Muscle of arm (tissue), 12 donors: ENCODE data around the gene KCNMA1. TPM values are rescaled to one million over a fixed set of nuclear protein-coding genes. Genes with fewer than 3 reads are reported as not detected.

Experiments used
- DNase-seq: peaks from one replicate; pipeline ENCODE4 v3.0.0-alpha.2; 2013
- polyA plus RNA-seq, 12 donors: library from polyadenylated mRNA; unstranded; fragments of 120-200 nt; gene quantifications; one replicate each; pipeline ENCODE4 v1.2.1, GENCODE V29; 2013; ENCODE audit not compliant: insufficient read length in 12 of 12

The KCNMA1 gene
- polyA plus RNA-seq, 12 donors: 12.3 to 20.1 (median 16.4) TPM; not detected in 1

- DNase-seq: no peak
Observed at GRCh38 chr10:77308084-77308732, 329.4 kb downstream of the KCNMA1 start.

- no peak for DNase-seq
Observed at GRCh38 chr10:77306666-77307065, 330.9 kb downstream of the KCNMA1 start.

GRCh38 chr10:77305650-77306632, 331.7 kb downstream of the KCNMA1 start:
- no peak for DNase-seq

- no peak for DNase-seq
Observed at GRCh38 chr10:77304192-77304591, 333.4 kb downstream of the KCNMA1 start.

- DNase-seq: no peak
Observed at GRCh38 chr10:77301305-77301730, 336.3 kb downstream of the KCNMA1 start.

GRCh38 chr10:77300682-77301302, 336.8 kb downstream of the KCNMA1 start:
- no peak for DNase-seq

- peak; percentile 73 for DNase-seq
Observed at GRCh38 chr10:77299320-77299719, 338.3 kb downstream of the KCNMA1 start.

GRCh38 chr10:77297393-77297739, 340.2 kb downstream of the KCNMA1 start:
- DNase-seq: no peak

- DNase-seq: no peak
Observed at GRCh38 chr10:77296534-77297392, 340.8 kb downstream of the KCNMA1 start.

GRCh38 chr10:77293773-77294172, 343.8 kb downstream of the KCNMA1 start:
- DNase-seq: no peak

GRCh38 chr10:77293347-77293746, 344.3 kb downstream of the KCNMA1 start:
- no peak for DNase-seq

- no peak for DNase-seq
Observed at GRCh38 chr10:77291596-77292505, 345.8 kb downstream of the KCNMA1 start.

GRCh38 chr10:77290528-77291155, 347.0 kb downstream of the KCNMA1 start:
- no peak for DNase-seq

GRCh38 chr10:77289790-77290189, 347.8 kb downstream of the KCNMA1 start:
- DNase-seq: no peak

- DNase-seq: no peak
Observed at GRCh38 chr10:77289027-77289501, 348.5 kb downstream of the KCNMA1 start.

- DNase-seq: no peak
Observed at GRCh38 chr10:77287647-77288120, 349.9 kb downstream of the KCNMA1 start.

- no peak for DNase-seq
Observed at GRCh38 chr10:77286531-77287508, 350.8 kb downstream of the KCNMA1 start.

GRCh38 chr10:77285529-77286182, 352.0 kb downstream of the KCNMA1 start:
- DNase-seq: no peak
